ENCODE results near the gene PXT1. TPM values are rescaled to one million over a fixed set of nuclear protein-coding genes. Genes with fewer than 3 reads are reported as not detected.

Gene PXT1
- total and polyA plus RNA-seq, 9 of the 15 experiments (the other 6 are each of a cell fraction or from before 2014, with no cell fraction given): 0.09 to 0.11 (median 0.10) TPM; not detected in 5

DNA sequence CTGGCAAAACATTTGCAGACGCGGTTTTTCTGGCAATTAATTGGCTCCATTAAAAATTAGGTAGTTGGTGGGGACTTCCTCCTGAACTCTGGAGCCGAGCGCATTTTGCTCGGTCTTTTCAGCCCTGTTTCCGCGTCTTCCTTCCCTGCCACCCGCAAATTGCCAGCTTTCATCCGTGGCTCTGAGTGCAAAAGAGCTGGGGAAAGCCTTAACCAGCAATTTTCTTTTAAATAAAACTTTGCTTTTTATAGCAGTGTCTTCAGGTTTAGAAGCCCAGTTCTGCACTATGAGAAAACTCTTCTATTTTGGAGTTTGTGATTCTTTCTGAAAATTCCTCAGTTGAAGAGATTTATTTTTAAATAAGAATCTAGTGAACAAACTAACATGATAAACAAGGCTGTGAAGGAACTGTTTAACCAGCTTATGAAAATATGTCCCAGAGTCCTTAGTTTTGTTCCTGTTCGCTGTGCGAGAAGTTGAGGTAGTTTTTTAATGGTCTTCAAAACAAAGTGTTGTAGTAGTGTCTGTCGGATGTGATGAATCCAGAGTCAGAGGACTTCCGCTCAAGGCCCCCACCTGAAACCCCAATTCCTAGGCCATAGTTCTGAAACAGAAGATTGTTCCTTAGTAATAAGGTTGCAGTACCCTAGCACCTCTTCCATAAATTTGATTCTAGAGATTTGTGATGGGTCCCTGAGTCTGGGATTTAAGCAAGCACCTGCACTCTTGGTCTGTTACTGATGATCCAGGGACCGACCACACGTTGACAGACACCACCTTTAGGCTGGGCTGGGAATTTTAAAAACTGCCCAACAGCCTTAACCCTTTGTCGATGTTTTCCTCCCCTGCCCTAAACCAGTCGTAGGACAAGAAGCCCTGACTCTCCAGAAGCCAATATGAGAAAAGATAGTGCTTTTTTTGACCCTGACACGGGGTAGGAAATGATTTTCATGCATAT lies 1.1 kb upstream of the PXT1 start (continued):
- TF ChIP-seq PURB (CRISPR knock-in tag; IDR thresholded peaks at IDR 0.05; ENCODE audit: low read depth): no peak
- peak; percentile 26; the same call in 1 of the 2 replicates for TF ChIP-seq SMARCC2 (IDR thresholded peaks at IDR 0.05; ENCODE audit: low read depth)
- TF ChIP-seq NR1H2 (CRISPR knock-in tag; IDR thresholded peaks at IDR 0.05): peak; percentile 85; the same call in 1 of the 2 replicates
- TF ChIP-seq, protein P1, sequence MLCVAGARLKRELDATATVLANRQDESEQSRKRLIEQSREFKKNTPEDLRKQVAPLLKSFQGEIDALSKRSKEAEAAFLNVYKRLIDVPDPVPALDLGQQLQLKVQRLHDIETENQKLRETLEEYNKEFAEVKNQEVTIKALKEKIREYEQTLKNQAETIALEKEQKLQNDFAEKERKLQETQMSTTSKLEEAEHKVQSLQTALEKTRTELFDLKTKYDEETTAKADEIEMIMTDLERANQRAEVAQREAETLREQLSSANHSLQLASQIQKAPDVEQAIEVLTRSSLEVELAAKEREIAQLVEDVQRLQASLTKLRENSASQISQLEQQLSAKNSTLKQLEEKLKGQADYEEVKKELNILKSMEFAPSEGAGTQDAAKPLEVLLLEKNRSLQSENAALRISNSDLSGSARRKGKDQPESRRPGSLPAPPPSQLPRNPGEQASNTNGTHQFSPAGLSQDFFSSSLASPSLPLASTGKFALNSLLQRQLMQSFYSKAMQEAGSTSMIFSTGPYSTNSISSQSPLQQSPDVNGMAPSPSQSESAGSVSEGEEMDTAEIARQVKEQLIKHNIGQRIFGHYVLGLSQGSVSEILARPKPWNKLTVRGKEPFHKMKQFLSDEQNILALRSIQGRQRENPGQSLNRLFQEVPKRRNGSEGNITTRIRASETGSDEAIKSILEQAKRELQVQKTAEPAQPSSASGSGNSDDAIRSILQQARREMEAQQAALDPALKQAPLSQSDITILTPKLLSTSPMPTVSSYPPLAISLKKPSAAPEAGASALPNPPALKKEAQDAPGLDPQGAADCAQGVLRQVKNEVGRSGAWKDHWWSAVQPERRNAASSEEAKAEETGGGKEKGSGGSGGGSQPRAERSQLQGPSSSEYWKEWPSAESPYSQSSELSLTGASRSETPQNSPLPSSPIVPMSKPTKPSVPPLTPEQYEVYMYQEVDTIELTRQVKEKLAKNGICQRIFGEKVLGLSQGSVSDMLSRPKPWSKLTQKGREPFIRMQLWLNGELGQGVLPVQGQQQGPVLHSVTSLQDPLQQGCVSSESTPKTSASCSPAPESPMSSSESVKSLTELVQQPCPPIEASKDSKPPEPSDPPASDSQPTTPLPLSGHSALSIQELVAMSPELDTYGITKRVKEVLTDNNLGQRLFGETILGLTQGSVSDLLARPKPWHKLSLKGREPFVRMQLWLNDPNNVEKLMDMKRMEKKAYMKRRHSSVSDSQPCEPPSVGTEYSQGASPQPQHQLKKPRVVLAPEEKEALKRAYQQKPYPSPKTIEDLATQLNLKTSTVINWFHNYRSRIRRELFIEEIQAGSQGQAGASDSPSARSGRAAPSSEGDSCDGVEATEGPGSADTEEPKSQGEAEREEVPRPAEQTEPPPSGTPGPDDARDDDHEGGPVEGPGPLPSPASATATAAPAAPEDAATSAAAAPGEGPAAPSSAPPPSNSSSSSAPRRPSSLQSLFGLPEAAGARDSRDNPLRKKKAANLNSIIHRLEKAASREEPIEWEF (CRISPR knock-in tag; IDR thresholded peaks at IDR 0.05): no peak
- TF ChIP-seq PHF8 (IDR thresholded peaks at IDR 0.05; ENCODE audit: borderline replicate concordance, low read length): no peak
- TF ChIP-seq CBFA2T3 (IDR thresholded peaks at IDR 0.05): no peak
- no peak for TF ChIP-seq MXI1 (IDR thresholded peaks at IDR 0.05; ENCODE audit: low read depth, low read length)
- no peak for TF ChIP-seq CHCHD3 (CRISPR knock-in tag; IDR thresholded peaks at IDR 0.05)
- TF ChIP-seq ZNF282 (CRISPR knock-in tag; IDR thresholded peaks at IDR 0.05): no peak
- TF ChIP-seq, protein P2, sequence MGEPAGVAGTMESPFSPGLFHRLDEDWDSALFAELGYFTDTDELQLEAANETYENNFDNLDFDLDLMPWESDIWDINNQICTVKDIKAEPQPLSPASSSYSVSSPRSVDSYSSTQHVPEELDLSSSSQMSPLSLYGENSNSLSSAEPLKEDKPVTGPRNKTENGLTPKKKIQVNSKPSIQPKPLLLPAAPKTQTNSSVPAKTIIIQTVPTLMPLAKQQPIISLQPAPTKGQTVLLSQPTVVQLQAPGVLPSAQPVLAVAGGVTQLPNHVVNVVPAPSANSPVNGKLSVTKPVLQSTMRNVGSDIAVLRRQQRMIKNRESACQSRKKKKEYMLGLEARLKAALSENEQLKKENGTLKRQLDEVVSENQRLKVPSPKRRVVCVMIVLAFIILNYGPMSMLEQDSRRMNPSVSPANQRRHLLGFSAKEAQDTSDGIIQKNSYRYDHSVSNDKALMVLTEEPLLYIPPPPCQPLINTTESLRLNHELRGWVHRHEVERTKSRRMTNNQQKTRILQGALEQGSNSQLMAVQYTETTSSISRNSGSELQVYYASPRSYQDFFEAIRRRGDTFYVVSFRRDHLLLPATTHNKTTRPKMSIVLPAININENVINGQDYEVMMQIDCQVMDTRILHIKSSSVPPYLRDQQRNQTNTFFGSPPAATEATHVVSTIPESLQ (CRISPR knock-in tag; IDR thresholded peaks at IDR 0.05): peak; percentile 67; the same call in 1 of the 2 replicates
- TF ChIP-seq, protein P3, sequence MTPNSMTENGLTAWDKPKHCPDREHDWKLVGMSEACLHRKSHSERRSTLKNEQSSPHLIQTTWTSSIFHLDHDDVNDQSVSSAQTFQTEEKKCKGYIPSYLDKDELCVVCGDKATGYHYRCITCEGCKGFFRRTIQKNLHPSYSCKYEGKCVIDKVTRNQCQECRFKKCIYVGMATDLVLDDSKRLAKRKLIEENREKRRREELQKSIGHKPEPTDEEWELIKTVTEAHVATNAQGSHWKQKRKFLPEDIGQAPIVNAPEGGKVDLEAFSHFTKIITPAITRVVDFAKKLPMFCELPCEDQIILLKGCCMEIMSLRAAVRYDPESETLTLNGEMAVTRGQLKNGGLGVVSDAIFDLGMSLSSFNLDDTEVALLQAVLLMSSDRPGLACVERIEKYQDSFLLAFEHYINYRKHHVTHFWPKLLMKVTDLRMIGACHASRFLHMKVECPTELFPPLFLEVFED (CRISPR knock-in tag; conservative IDR thresholded peaks at IDR 0.05): no peak
- TF ChIP-seq, protein P4, sequence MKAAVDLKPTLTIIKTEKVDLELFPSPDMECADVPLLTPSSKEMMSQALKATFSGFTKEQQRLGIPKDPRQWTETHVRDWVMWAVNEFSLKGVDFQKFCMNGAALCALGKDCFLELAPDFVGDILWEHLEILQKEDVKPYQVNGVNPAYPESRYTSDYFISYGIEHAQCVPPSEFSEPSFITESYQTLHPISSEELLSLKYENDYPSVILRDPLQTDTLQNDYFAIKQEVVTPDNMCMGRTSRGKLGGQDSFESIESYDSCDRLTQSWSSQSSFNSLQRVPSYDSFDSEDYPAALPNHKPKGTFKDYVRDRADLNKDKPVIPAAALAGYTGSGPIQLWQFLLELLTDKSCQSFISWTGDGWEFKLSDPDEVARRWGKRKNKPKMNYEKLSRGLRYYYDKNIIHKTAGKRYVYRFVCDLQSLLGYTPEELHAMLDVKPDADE (conservative IDR thresholded peaks at IDR 0.05; ENCODE audit: control insufficient read depth, low read depth, low read length): no peak
- TF ChIP-seq, protein P5, sequence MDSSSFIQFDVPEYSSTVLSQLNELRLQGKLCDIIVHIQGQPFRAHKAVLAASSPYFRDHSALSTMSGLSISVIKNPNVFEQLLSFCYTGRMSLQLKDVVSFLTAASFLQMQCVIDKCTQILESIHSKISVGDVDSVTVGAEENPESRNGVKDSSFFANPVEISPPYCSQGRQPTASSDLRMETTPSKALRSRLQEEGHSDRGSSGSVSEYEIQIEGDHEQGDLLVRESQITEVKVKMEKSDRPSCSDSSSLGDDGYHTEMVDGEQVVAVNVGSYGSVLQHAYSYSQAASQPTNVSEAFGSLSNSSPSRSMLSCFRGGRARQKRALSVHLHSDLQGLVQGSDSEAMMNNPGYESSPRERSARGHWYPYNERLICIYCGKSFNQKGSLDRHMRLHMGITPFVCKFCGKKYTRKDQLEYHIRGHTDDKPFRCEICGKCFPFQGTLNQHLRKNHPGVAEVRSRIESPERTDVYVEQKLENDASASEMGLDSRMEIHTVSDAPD (CRISPR knock-in tag; IDR thresholded peaks at IDR 0.05): no peak
- no peak for TF ChIP-seq CBFA2T2 (conservative IDR thresholded peaks at IDR 0.05)
- TF ChIP-seq HMG20B (CRISPR knock-in tag; IDR thresholded peaks at IDR 0.05): 0 out of 2 replicates have a peak, but pooled peaks have one; percentile 17
